ENCODE data around the gene ATP5MG.
"Not testable (repeated sequence)": the region's sequence is repeated elsewhere in the genome, so short reads cannot be mapped to it uniquely, and the experiment has no call there.

Gene ATP5MG

GRCh38 chr11:118401151-118401879 is at the start of gene ATP5MG:
Gene ATP5MG (plus strand): TSS chr11:118401606. CDS start chr11:118401666, 60 bp downstream.
- DNase-seq: peak; percentile 96

GRCh38 chr11:118353084-118353710 is 48.2 kb upstream of the ATP5MG start:
- no peak for DNase-seq

- DNase-seq: no peak
Measured at GRCh38 chr11:118358071-118358470, 43.3 kb upstream of the ATP5MG start.

- peak; percentile 99 for DNase-seq
Measured at GRCh38 chr11:118359295-118359958, 42.0 kb upstream of the ATP5MG start, which contains the start of gene UBE4A. Gene UBE4A (plus strand): TSS chr11:118359600. CDS start chr11:118365081, 5,481 bp downstream.

GRCh38 chr11:118364956-118365615 is 36.3 kb upstream of the ATP5MG start:
- DNase-seq: no peak

GRCh38 chr11:118366287-118366686 is 35.1 kb upstream of the ATP5MG start:
- no peak for DNase-seq

GRCh38 chr11:118370774-118371173 is 30.6 kb upstream of the ATP5MG start:
- DNase-seq: no peak

- DNase-seq: no peak
Measured at GRCh38 chr11:118373263-118373662, 28.1 kb upstream of the ATP5MG start.

GRCh38 chr11:118373871-118374270 is 27.5 kb upstream of the ATP5MG start:
- DNase-seq: no peak

- DNase-seq: no peak
Measured at GRCh38 chr11:118374729-118375128, 26.7 kb upstream of the ATP5MG start.

- DNase-seq: no peak
Measured at GRCh38 chr11:118375978-118376377, 25.4 kb upstream of the ATP5MG start.

- DNase-seq: no peak
Measured at GRCh38 chr11:118379497-118379896, 21.9 kb upstream of the ATP5MG start.

- no peak for DNase-seq
Measured at GRCh38 chr11:118380571-118380970, 20.8 kb upstream of the ATP5MG start.

- DNase-seq: no peak
Measured at GRCh38 chr11:118382954-118383353, 18.5 kb upstream of the ATP5MG start.

- DNase-seq: no peak
Measured at GRCh38 chr11:118383657-118384056, 17.7 kb upstream of the ATP5MG start.

- no peak for DNase-seq
Measured at GRCh38 chr11:118396097-118396501, 5.3 kb upstream of the ATP5MG start.

GRCh38 chr11:118397448-118397847 is 4.0 kb upstream of the ATP5MG start:
- DNase-seq: no peak

- peak; percentile 50 for DNase-seq
Measured at GRCh38 chr11:118398791-118399559, 2.4 kb upstream of the ATP5MG start.

- no peak for DNase-seq
Measured at GRCh38 chr11:118401880-118402590, 629 bp downstream of the ATP5MG start.

- DNase-seq: not testable (repeated sequence)
Measured at GRCh38 chr11:118402594-118402993, 1.2 kb downstream of the ATP5MG start.

- no peak for DNase-seq
Measured at GRCh38 chr11:118406599-118407166, 5.3 kb downstream of the ATP5MG start.
